HG02852 (cell line): ENCODE results near the gene TNFRSF4.
"Not testable (repeated sequence)": the region's sequence is repeated elsewhere in the genome, so short reads cannot be mapped to it uniquely, and the experiment has no call there.

Experiments
- ATAC-seq: cut with Tn5 transposase; IDR thresholded peaks from one replicate; pipeline ENCODE4 v1.9.1; 2021; ENCODE audit warnings: mild to moderate bottlenecking, moderate library complexity; ENCODE audit not compliant: unreplicated experiment

The TNFRSF4 gene

GRCh38 chr1:1213345-1214265 lies at the start of gene TNFRSF4:
TNFRSF4 (minus strand) TSS chr1:1214153; CDS start chr1:1214127, 26 bp downstream.
- no peak for ATAC-seq

- ATAC-seq: no peak
Observed at GRCh38 chr1:1262758-1263157, 48.8 kb upstream of the TNFRSF4 start.

GRCh38 chr1:1262071-1262470 lies 48.1 kb upstream of the TNFRSF4 start:
- no peak for ATAC-seq

GRCh38 chr1:1260843-1261560 lies 47.0 kb upstream of the TNFRSF4 start:
- no peak for ATAC-seq

GRCh38 chr1:1259951-1260600 lies 46.1 kb upstream of the TNFRSF4 start:
- ATAC-seq: no peak

- ATAC-seq: no peak
Observed at GRCh38 chr1:1259540-1259939, 45.6 kb upstream of the TNFRSF4 start.

GRCh38 chr1:1259119-1259488 lies 45.2 kb upstream of the TNFRSF4 start:
- no peak for ATAC-seq

GRCh38 chr1:1256956-1257871 lies 43.3 kb upstream of the TNFRSF4 start:
- ATAC-seq: no peak

GRCh38 chr1:1255611-1256010 lies 41.7 kb upstream of the TNFRSF4 start:
- no peak for ATAC-seq

GRCh38 chr1:1255078-1255477 lies 41.1 kb upstream of the TNFRSF4 start:
- no peak for ATAC-seq

GRCh38 chr1:1254667-1254998 lies 40.7 kb upstream of the TNFRSF4 start:
- no peak for ATAC-seq

GRCh38 chr1:1253972-1254666 lies 40.2 kb upstream of the TNFRSF4 start:
- no peak for ATAC-seq

- no peak for ATAC-seq
Observed at GRCh38 chr1:1253314-1253713, 39.4 kb upstream of the TNFRSF4 start.

- ATAC-seq: no peak
Observed at GRCh38 chr1:1250786-1251284, 36.9 kb upstream of the TNFRSF4 start.

GRCh38 chr1:1248009-1248913 lies 34.3 kb upstream of the TNFRSF4 start:
- not testable (repeated sequence) for ATAC-seq

- ATAC-seq: no peak
Observed at GRCh38 chr1:1247341-1247913, 33.5 kb upstream of the TNFRSF4 start.

GRCh38 chr1:1246577-1247340 lies 32.8 kb upstream of the TNFRSF4 start, which contains the start of gene C1QTNF12:
C1QTNF12 (minus strand) TSS chr1:1246722; CDS start chr1:1246690, 32 bp downstream.
- ATAC-seq: no peak
